Measurements from ENCODE around the gene MEA1.

GRCh38 chr6:43029120-43029519 is 15.4 kb upstream of the MEA1 start:
- TF ChIP-seq CTCF (IDR thresholded peaks at IDR 0.05), result no peak
- TF ChIP-seq POLR2A (IDR thresholded peaks at IDR 0.05), result no peak
